Thyroid gland (tissue), 4 donors: ENCODE measurements around the gene PDE8A.

ENCODE experiments used
- CTCF ChIP-seq, 6 experiments: fragments of 200-600 bp in 3 of 6; fragments of 450-650 bp in 3 of 6; sonication (generic) in 3 of 6; IDR thresholded peaks; one replicate each; pipeline ENCODE4 v1.5.1; 2016 to 2019; ENCODE audit warnings: antibody characterized with exemption in 6 of 6, mild to moderate bottlenecking in 2 of 6, inconsistent platforms in 1 of 6, moderate library complexity in 1 of 6
- POLR2A ChIP-seq, 2 donors: fragments of 450-650 bp; IDR thresholded peaks; one replicate each; pipeline ENCODE4 v1.6.1; 2017; ENCODE audit warnings: antibody characterized with exemption in 2 of 2, mild to moderate bottlenecking in 2 of 2, moderate library complexity in 1 of 2

- TF ChIP-seq CTCF (IDR thresholded peaks at IDR 0.05) (no peak), POLR2A (IDR thresholded peaks at IDR 0.05) (no peak)
Observed at GRCh38 chr15:85142312-85142711, 160.7 kb downstream of the PDE8A start.
